CD4-positive, alpha-beta T cell (primary cell): Measurements from ENCODE around the gene SPATC1L. TPM values are rescaled to one million over a fixed set of nuclear protein-coding genes. Genes with fewer than 3 reads are reported as not detected.

Source experiments
- ATAC-seq: fragments of 200-7000 bp; cut with Tn5 transposase; one replicate; pipeline ENCODE4 v1.10.0; 2022; ENCODE audit warnings: mild to moderate bottlenecking; ENCODE audit not compliant: poor library complexity
- CTCF ChIA-PET: fragments of 350-600 bp; sonication (Branson Sonifier 250); formaldehyde crosslinking; loops from one replicate; lab custom pipeline; 2021; ENCODE audit warnings: antibody characterized with exemption, inconsistent platforms; lab: Charles Lee
- POLR2A ChIA-PET: fragments of 350-600 bp; sonication (Branson Sonifier 250); formaldehyde crosslinking; loops from one replicate; lab custom pipeline; 2021; ENCODE audit warnings: antibody characterized with exemption, inconsistent platforms; lab: Charles Lee
- DNase-seq, 14 experiments: peaks; one replicate each; pipeline ENCODE4 v3.0.0-alpha.2; 2013 to 2020; ENCODE audit warnings: mixed read lengths in 2 of 14
- H3K27ac ChIP-seq, 2 donors: one replicate each; pipeline versions ENCODE4 v1.5.1 to v1.7.0; 2013; ENCODE audit warnings: low read length in 2 of 2, low read depth in 1 of 2, mild to moderate bottlenecking in 1 of 2
- H3K27me3 ChIP-seq, 2 experiments: 1 replicate in 1 of 2; 2 replicates in 1 of 2; pipeline versions ENCODE4 v1.6.1 to v1.7.0; 2013; ENCODE audit warnings: low read length in 2 of 2, control low read depth in 1 of 2, mild to moderate bottlenecking in 1 of 2, moderate library complexity in 1 of 2; ENCODE audit not compliant: insufficient read depth in 2 of 2, control insufficient read depth in 1 of 2
- H3K36me3 ChIP-seq: one replicate; pipeline ENCODE4 v1.6.1; 2013; ENCODE audit warnings: low read length, control low read depth; ENCODE audit not compliant: insufficient read depth
- H3K4me1 ChIP-seq: one replicate; pipeline ENCODE4 v1.6.1; 2013; ENCODE audit warnings: low read length, control low read depth; ENCODE audit not compliant: insufficient read depth
- H3K4me3 ChIP-seq: one replicate; pipeline ENCODE4 v1.5.1; 2013; ENCODE audit warnings: mild to moderate bottlenecking, low read length, moderate library complexity
- H3K9me3 ChIP-seq, 2 experiments: 1 replicate in 1 of 2; 2 replicates in 1 of 2; pipeline versions ENCODE4 v1.6.1 to v1.7.0; 2013; ENCODE audit warnings: low read length in 2 of 2, mild to moderate bottlenecking in 2 of 2, control low read depth in 1 of 2, moderate library complexity in 1 of 2; ENCODE audit not compliant: control insufficient read depth in 1 of 2, insufficient read depth in 1 of 2
- H3K27ac Mint-ChIP-seq: one replicate; pipeline ENCODE4 v1.8.0; 2020; ENCODE audit warnings: mixed read lengths
- H3K27me3 Mint-ChIP-seq: one replicate; pipeline ENCODE4 v1.8.0; 2021; ENCODE audit warnings: mixed read lengths
- H3K36me3 Mint-ChIP-seq: one replicate; pipeline ENCODE4 v1.8.0; 2021; ENCODE audit warnings: low read depth, mixed read lengths
- H3K4me1 Mint-ChIP-seq: one replicate; pipeline ENCODE4 v1.8.0; 2021; ENCODE audit warnings: low read depth, mixed read lengths
- H3K4me3 Mint-ChIP-seq: one replicate; pipeline ENCODE4 v1.8.0; 2020; ENCODE audit warnings: mild to moderate bottlenecking, mixed read lengths
- H3K9me3 Mint-ChIP-seq: one replicate; pipeline ENCODE4 v1.8.0; 2020; ENCODE audit warnings: mixed read lengths
- intact Hi-C, 2 experiments: fragments of 100-400 bp; cut with DNase I in 1 of 2; cut with micrococcal nuclease in 1 of 2; formaldehyde crosslinking; loops; one replicate each; pipeline versions ENCODE4 v1.15.1 to v1.9.0; 2023 to 2025; cut with DNase I, micrococcal nuclease
- total RNA-seq, 174 experiments: library from RNA in 2 of 174; stranded (reverse) in 2 of 174; gene quantifications; one replicate each; pipeline ENCODE4 v1.2.3 and lab custom pipeline; 2021 to 2026
- TF ChIP-seq, protein P1 (sequence below): fragments of 200-600 bp; IDR thresholded peaks from one replicate; pipeline ENCODE4 v1.8.0; 2022; ENCODE audit warnings: antibody characterized with exemption, mild to moderate bottlenecking

The SPATC1L gene
- total RNA-seq, 2 experiments from 2014 or later = 2.8 to 3.0 TPM

GRCh38 chr21:46119637-46120271 is 64.5 kb downstream of the SPATC1L start:
- no peak overlapping the region for H3K4me3 Mint-ChIP-seq
- Histone ChIP-seq H3K4me3 (no peak overlapping the region), H3K4me1 (no peaks in the 10 kb centered on the region), H3K27ac (no peak overlapping the region), H3K9me3 (peaks cover 0 to 20% of the 10 kb centered on the region in 2 experiments), H3K27me3 (no peaks in the 10 kb centered on the region), H3K36me3 (no peaks in the 10 kb centered on the region)
- CTCF ChIA-PET = no interaction called here
- peak in 2 of 14 experiments; percentile 5 to 23 for DNase-seq
- no peak for ATAC-seq
- H3K36me3 Mint-ChIP-seq = no peaks in the 10 kb centered on the region
- H3K4me1 Mint-ChIP-seq = no peaks in the 10 kb centered on the region
- intact Hi-C loops = no loop called here
- POLR2A ChIA-PET = no interaction called here
- H3K9me3 Mint-ChIP-seq = no peaks in the 10 kb centered on the region
- H3K27me3 Mint-ChIP-seq = no peaks in the 10 kb centered on the region
- H3K27ac Mint-ChIP-seq = no peak overlapping the region
- TF ChIP-seq, protein P1, sequence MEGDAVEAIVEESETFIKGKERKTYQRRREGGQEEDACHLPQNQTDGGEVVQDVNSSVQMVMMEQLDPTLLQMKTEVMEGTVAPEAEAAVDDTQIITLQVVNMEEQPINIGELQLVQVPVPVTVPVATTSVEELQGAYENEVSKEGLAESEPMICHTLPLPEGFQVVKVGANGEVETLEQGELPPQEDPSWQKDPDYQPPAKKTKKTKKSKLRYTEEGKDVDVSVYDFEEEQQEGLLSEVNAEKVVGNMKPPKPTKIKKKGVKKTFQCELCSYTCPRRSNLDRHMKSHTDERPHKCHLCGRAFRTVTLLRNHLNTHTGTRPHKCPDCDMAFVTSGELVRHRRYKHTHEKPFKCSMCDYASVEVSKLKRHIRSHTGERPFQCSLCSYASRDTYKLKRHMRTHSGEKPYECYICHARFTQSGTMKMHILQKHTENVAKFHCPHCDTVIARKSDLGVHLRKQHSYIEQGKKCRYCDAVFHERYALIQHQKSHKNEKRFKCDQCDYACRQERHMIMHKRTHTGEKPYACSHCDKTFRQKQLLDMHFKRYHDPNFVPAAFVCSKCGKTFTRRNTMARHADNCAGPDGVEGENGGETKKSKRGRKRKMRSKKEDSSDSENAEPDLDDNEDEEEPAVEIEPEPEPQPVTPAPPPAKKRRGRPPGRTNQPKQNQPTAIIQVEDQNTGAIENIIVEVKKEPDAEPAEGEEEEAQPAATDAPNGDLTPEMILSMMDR = no peak

GRCh38 chr21:46119144-46119636 is 65.1 kb downstream of the SPATC1L start:
- no peaks in the 10 kb centered on the region for H3K27me3 ChIP-seq
- Mint-ChIP-seq H3K4me1 (no peaks in the 10 kb centered on the region), H3K27ac (no peak overlapping the region), H3K4me3 (no peak overlapping the region), H3K27me3 (no peaks in the 10 kb centered on the region), H3K9me3 (no peaks in the 10 kb centered on the region), H3K36me3 (no peaks in the 10 kb centered on the region)
- peak in 2 of 14 experiments; percentile 1 to 25 for DNase-seq
- ChIA-PET POLR2A (no interaction called here), CTCF (no interaction called here)
- peaks cover 0 to 22% of the 10 kb centered on the region in 2 experiments for H3K9me3 ChIP-seq
- no peaks in the 10 kb centered on the region for H3K4me1 ChIP-seq
- intact Hi-C loops = no loop called here
- H3K27ac ChIP-seq = no peak overlapping the region
- H3K4me3 ChIP-seq = no peak overlapping the region
- H3K36me3 ChIP-seq = no peaks in the 10 kb centered on the region
- no peak for ATAC-seq
- TF ChIP-seq, protein P1 = no peak

GRCh38 chr21:46118316-46119143 is 65.7 kb downstream of the SPATC1L start:
- DNase-seq = peak in 2 of 14 experiments; percentile 2 to 26
- TF ChIP-seq, protein P1 = no peak
- H3K27ac ChIP-seq = no peak overlapping the region
- CTCF ChIA-PET = no interaction called here
- H3K36me3 Mint-ChIP-seq = peaks cover 4% of the 10 kb centered on the region
- intact Hi-C loops = no loop called here
- no peaks in the 10 kb centered on the region for H3K4me1 ChIP-seq
- H3K4me3 ChIP-seq = no peak overlapping the region
- H3K27me3 Mint-ChIP-seq = no peaks in the 10 kb centered on the region
- peaks cover 0 to 22% of the 10 kb centered on the region in 2 experiments for H3K9me3 ChIP-seq
- no peak overlapping the region for H3K27ac Mint-ChIP-seq
- no peaks in the 10 kb centered on the region for H3K9me3 Mint-ChIP-seq
- no peak for ATAC-seq
- POLR2A ChIA-PET = no interaction called here
- no peaks in the 10 kb centered on the region for H3K36me3 ChIP-seq
- no peaks in the 10 kb centered on the region for H3K4me1 Mint-ChIP-seq
- H3K4me3 Mint-ChIP-seq = no peak overlapping the region
- H3K27me3 ChIP-seq = no peaks in the 10 kb centered on the region
